ENCODE data around the gene RNLS.

RNLS gene

GRCh38 chr10:88582806-88583583, at the start of gene RNLS:
TSS of gene RNLS (minus strand) at chr10:88583318.
- Histone ChIP-seq H3K9me3 (ENCODE audit: low read length) (no peaks in the 10 kb centered on the region), H3K27ac (ENCODE audit: low read depth, low read length, poor library complexity, severe bottlenecking) (peak within 1 kb of the TSS; percentile 36), H3K4me2 (ENCODE audit: low read length) (peak within 1 kb of the TSS; percentile 68), H2AFZ (ENCODE audit: low read length) (peak within 1 kb of the TSS; percentile 98), H3K27me3 (ENCODE audit: insufficient read depth, low read length) (no peaks in the 10 kb centered on the region), H3F3A (ENCODE audit: insufficient read depth, low read length) (no peaks in the 10 kb centered on the region), H4K20me1 (ENCODE audit: insufficient read depth, low read length) (no peaks in the 10 kb centered on the region), H3K4me3 (ENCODE audit: low read depth, low read length, poor library complexity, severe bottlenecking) (peak within 1 kb of the TSS; percentile 59), H3K36me3 (ENCODE audit: insufficient read depth, low read length) (no peaks in the 10 kb centered on the region), H3K9ac (ENCODE audit: low read length) (peak within 1 kb of the TSS; percentile 63), H3K9me2 (ENCODE audit: low read depth, low read length) (no peaks in the 10 kb centered on the region), H3K79me2 (ENCODE audit: insufficient read depth, low read length) (no peaks in the 10 kb centered on the region), H3K4me1 (ENCODE audit: insufficient read depth, low read length, severe bottlenecking) (peaks cover 14% of the 10 kb centered on the region)
- TF ChIP-seq EZH2 (IDR thresholded peaks at IDR 0.05; ENCODE audit: borderline replicate concordance, low read length) (no peak), CTCF (IDR thresholded peaks at IDR 0.05; ENCODE audit: low read length) (peak; percentile 66)

- H4K20me1 ChIP-seq (ENCODE audit: insufficient read depth, low read length): no peaks in the 10 kb centered on the region
- H3K4me3 ChIP-seq (ENCODE audit: low read depth, low read length, poor library complexity, severe bottlenecking): no peak overlapping the region
- no peaks in the 10 kb centered on the region for H3F3A ChIP-seq (ENCODE audit: insufficient read depth, low read length)
- H2AFZ ChIP-seq (ENCODE audit: low read length): no peak overlapping the region
- no peak overlapping the region for H3K27ac ChIP-seq (ENCODE audit: low read depth, low read length, poor library complexity, severe bottlenecking)
- H3K9me3 ChIP-seq (ENCODE audit: low read length): no peaks in the 10 kb centered on the region
- no peaks in the 10 kb centered on the region for H3K9me2 ChIP-seq (ENCODE audit: low read depth, low read length)
- no peaks in the 10 kb centered on the region for H3K4me1 ChIP-seq (ENCODE audit: insufficient read depth, low read length, severe bottlenecking)
- H3K4me2 ChIP-seq (ENCODE audit: low read length): no peak overlapping the region
- TF ChIP-seq EZH2 (IDR thresholded peaks at IDR 0.05; ENCODE audit: borderline replicate concordance, low read length) (no peak), CTCF (IDR thresholded peaks at IDR 0.05; ENCODE audit: low read length) (no peak)
- H3K9ac ChIP-seq (ENCODE audit: low read length): no peak overlapping the region
- no peaks in the 10 kb centered on the region for H3K27me3 ChIP-seq (ENCODE audit: insufficient read depth, low read length)
- H3K79me2 ChIP-seq (ENCODE audit: insufficient read depth, low read length): no peaks in the 10 kb centered on the region
- no peaks in the 10 kb centered on the region for H3K36me3 ChIP-seq (ENCODE audit: insufficient read depth, low read length)
Measured at GRCh38 chr10:88624840-88625239, 41.7 kb upstream of the RNLS start.

- Histone ChIP-seq H3K4me1 (ENCODE audit: insufficient read depth, low read length, severe bottlenecking) (no peaks in the 10 kb centered on the region), H2AFZ (ENCODE audit: low read length) (no peak overlapping the region), H3K9me2 (ENCODE audit: low read depth, low read length) (no peaks in the 10 kb centered on the region), H3F3A (ENCODE audit: insufficient read depth, low read length) (no peaks in the 10 kb centered on the region), H3K9me3 (ENCODE audit: low read length) (no peaks in the 10 kb centered on the region), H3K4me2 (ENCODE audit: low read length) (no peak overlapping the region), H3K79me2 (ENCODE audit: insufficient read depth, low read length) (no peaks in the 10 kb centered on the region), H3K9ac (ENCODE audit: low read length) (no peak overlapping the region), H4K20me1 (ENCODE audit: insufficient read depth, low read length) (no peaks in the 10 kb centered on the region), H3K27me3 (ENCODE audit: insufficient read depth, low read length) (no peaks in the 10 kb centered on the region), H3K4me3 (ENCODE audit: low read depth, low read length, poor library complexity, severe bottlenecking) (no peak overlapping the region), H3K36me3 (ENCODE audit: insufficient read depth, low read length) (no peaks in the 10 kb centered on the region), H3K27ac (ENCODE audit: low read depth, low read length, poor library complexity, severe bottlenecking) (no peak overlapping the region)
- TF ChIP-seq EZH2 (IDR thresholded peaks at IDR 0.05; ENCODE audit: borderline replicate concordance, low read length): no peak
- TF ChIP-seq CTCF (IDR thresholded peaks at IDR 0.05; ENCODE audit: low read length): no peak
Measured at GRCh38 chr10:88623835-88624234, 40.7 kb upstream of the RNLS start.

Data from OCI-LY1 (cell line).